Astrocyte (in vitro differentiated cells and primary cell): Measurements from ENCODE around the gene STOM. TPM values are rescaled to one million over a fixed set of nuclear protein-coding genes. Genes with fewer than 3 reads are reported as not detected.

Experiments
- DNase-seq: peaks from one replicate; pipeline ENCODE4 v3.0.0-alpha.2; 2010; ENCODE audit warnings: low read depth
- FAIRE-seq: peaks from 2 replicates; lab custom pipeline; 2011; peaks lifted over from hg19 to GRCh38; lab: Jason Lieb, UNC
- H2AFZ ChIP-seq: 2 replicates; pipeline ENCODE4 v1.6.0; 2012; ENCODE audit warnings: low read depth, low read length, inconsistent platforms
- H3K27ac ChIP-seq: 2 replicates; pipeline ENCODE4 v1.5.1; 2011; ENCODE audit warnings: low read depth, low read length, inconsistent platforms
- H3K27me3 ChIP-seq: 2 replicates; pipeline ENCODE4 v1.6.0; 2011; ENCODE audit warnings: low read length, inconsistent platforms; ENCODE audit not compliant: insufficient read depth
- H3K36me3 ChIP-seq: 2 replicates; pipeline ENCODE4 v1.5.1; 2011; ENCODE audit warnings: low read length, inconsistent platforms; ENCODE audit not compliant: insufficient read depth
- H3K4me1 ChIP-seq: 2 replicates; pipeline ENCODE4 v1.5.1; 2011; ENCODE audit warnings: low read length, inconsistent platforms; ENCODE audit not compliant: insufficient read depth
- H3K4me2 ChIP-seq: 2 replicates; pipeline ENCODE4 v1.6.0; 2012; ENCODE audit warnings: low read length, inconsistent platforms
- H3K4me3 ChIP-seq: 2 replicates; pipeline ENCODE4 v1.5.1; 2011; ENCODE audit warnings: low read depth, mild to moderate bottlenecking, low read length, inconsistent platforms; ENCODE audit not compliant: insufficient read depth
- H3K79me2 ChIP-seq: 2 replicates; pipeline ENCODE4 v1.6.0; 2012; ENCODE audit warnings: mild to moderate bottlenecking, low read length, inconsistent platforms; ENCODE audit not compliant: insufficient read depth
- H3K9ac ChIP-seq: 2 replicates; pipeline ENCODE4 v1.6.0; 2012; ENCODE audit warnings: mild to moderate bottlenecking, low read length, inconsistent platforms
- H3K9me3 ChIP-seq: 2 replicates; pipeline ENCODE4 v1.5.1; 2012; ENCODE audit warnings: low read depth, mild to moderate bottlenecking, low read length, inconsistent platforms; ENCODE audit not compliant: insufficient read depth
- H4K20me1 ChIP-seq: 2 replicates; pipeline ENCODE4 v1.6.0; 2012; ENCODE audit warnings: low read length, inconsistent platforms; ENCODE audit not compliant: insufficient read depth
- H3K27ac Mint-ChIP-seq: one replicate; pipeline ENCODE4 v1.8.0; 2021; ENCODE audit warnings: mild to moderate bottlenecking, mixed read lengths; ENCODE audit not compliant: unreplicated experiment
- H3K27me3 Mint-ChIP-seq: one replicate; pipeline ENCODE4 v1.8.0; 2021; ENCODE audit warnings: low read depth, mixed read lengths; ENCODE audit not compliant: unreplicated experiment
- H3K36me3 Mint-ChIP-seq: one replicate; pipeline ENCODE4 v1.8.0; 2021; ENCODE audit warnings: low read depth, mixed read lengths; ENCODE audit not compliant: unreplicated experiment
- H3K4me1 Mint-ChIP-seq: one replicate; pipeline ENCODE4 v1.8.0; 2021; ENCODE audit warnings: low read depth, mixed read lengths; ENCODE audit not compliant: unreplicated experiment
- H3K4me3 Mint-ChIP-seq: one replicate; pipeline ENCODE4 v1.8.0; 2021; ENCODE audit warnings: mild to moderate bottlenecking, moderate library complexity, mixed read lengths; ENCODE audit not compliant: unreplicated experiment
- H3K9me3 Mint-ChIP-seq: one replicate; pipeline ENCODE4 v1.8.0; 2021; ENCODE audit warnings: mild to moderate bottlenecking, mixed read lengths; ENCODE audit not compliant: unreplicated experiment
- CTCF ChIP-seq: IDR thresholded peaks from 2 replicates; pipeline ENCODE4 v1.5.1; 2011; ENCODE audit warnings: low read depth, mild to moderate bottlenecking, inconsistent platforms, low read length, moderate library complexity; ENCODE audit not compliant: insufficient read depth
- EZH2 ChIP-seq: IDR thresholded peaks from 2 replicates; pipeline ENCODE4 v1.6.1; 2012; ENCODE audit warnings: mild to moderate bottlenecking, low read length, inconsistent platforms; ENCODE audit not compliant: insufficient read depth
- total RNA-seq: library from RNA; stranded (reverse); gene quantifications from 2 replicates; pipeline ENCODE4 v1.2.1, GENCODE V29; 2021

STOM gene
- total RNA-seq, 1 donor from 2014 or later = 8.7 TPM

DNA sequence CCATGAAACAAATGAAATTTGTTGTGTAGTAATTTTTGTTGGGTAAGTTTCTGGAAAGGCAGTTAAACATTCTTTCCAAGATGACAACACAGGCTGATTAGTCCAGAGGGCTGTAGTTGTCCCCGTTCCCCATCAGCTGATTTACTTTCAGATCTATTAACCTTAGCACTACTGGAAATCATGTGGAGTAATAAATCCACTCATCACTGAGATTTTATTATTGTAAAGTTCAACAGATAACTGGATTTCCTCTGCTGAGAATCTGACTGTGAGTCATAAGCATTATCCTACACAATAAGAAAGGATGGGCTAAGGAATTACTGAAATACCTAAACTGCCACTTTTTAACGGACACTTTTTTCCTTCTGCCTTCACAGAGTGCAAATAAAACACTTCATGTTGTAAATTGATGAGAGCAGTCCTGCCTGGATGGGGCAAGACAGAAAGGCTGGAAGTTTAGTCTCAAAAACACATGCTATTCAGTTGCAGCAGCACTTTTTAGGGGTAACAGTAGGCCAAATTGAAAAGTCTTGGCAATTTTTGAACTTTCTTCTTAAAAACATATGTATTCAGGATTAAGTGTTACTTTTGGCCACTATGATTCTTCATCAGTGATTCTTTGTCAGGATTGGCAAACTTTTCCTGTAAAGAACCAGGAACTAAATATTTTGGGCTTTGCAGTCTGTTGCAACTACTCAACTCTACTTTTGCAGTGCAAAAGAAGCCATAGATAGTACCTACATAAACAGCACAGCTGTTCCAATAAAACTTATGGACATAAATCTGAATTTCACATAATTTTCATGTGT lies 7.0 kb downstream of the STOM start:
- H3K9ac ChIP-seq = peak overlapping the region; percentile 42
- no peaks in the 10 kb centered on the region for H3K9me3 Mint-ChIP-seq
- no peaks in the 10 kb centered on the region for H3K9me3 ChIP-seq
- no peaks in the 10 kb centered on the region for H3K36me3 ChIP-seq
- DNase-seq (peak; percentile 56), FAIRE-seq (peak; percentile 83)
- H4K20me1 ChIP-seq = no peaks in the 10 kb centered on the region
- H3K27ac ChIP-seq = peak overlapping the region; percentile 49
- H2AFZ ChIP-seq = no peak overlapping the region
- peaks cover 20% of the 10 kb centered on the region for H3K4me1 ChIP-seq
- no peaks in the 10 kb centered on the region for H3K36me3 Mint-ChIP-seq
- TF ChIP-seq EZH2 (no peak), CTCF (no peak)
- no peak overlapping the region for H3K4me3 ChIP-seq
- H3K27me3 Mint-ChIP-seq = no peaks in the 10 kb centered on the region
- no peak overlapping the region for H3K4me3 Mint-ChIP-seq
- H3K4me2 ChIP-seq = peak overlapping the region; percentile 57
- no peaks in the 10 kb centered on the region for H3K27me3 ChIP-seq
- H3K27ac Mint-ChIP-seq = peak overlapping the region; percentile 62
- peaks cover 33% of the 10 kb centered on the region for H3K4me1 Mint-ChIP-seq
- peaks cover 14% of the 10 kb centered on the region for H3K79me2 ChIP-seq

- no peak overlapping the region for H2AFZ ChIP-seq
- no peak overlapping the region for H3K4me3 ChIP-seq
- H3K27me3 ChIP-seq = no peaks in the 10 kb centered on the region
- Mint-ChIP-seq H3K36me3 (no peaks in the 10 kb centered on the region), H3K4me3 (no peak overlapping the region), H3K4me1 (peaks cover 29% of the 10 kb centered on the region), H3K27ac (peak overlapping the region; percentile 72), H3K9me3 (no peaks in the 10 kb centered on the region), H3K27me3 (no peaks in the 10 kb centered on the region)
- no peak for TF ChIP-seq CTCF
- TF ChIP-seq EZH2 = no peak
- DNase-seq (peak; percentile 90), FAIRE-seq (peak; percentile 95)
- H3K9ac ChIP-seq = peak overlapping the region; percentile 34
- peak overlapping the region; percentile 66 for H3K4me2 ChIP-seq
- H3K4me1 ChIP-seq = peaks cover 20% of the 10 kb centered on the region
- H3K9me3 ChIP-seq = no peaks in the 10 kb centered on the region
- H3K79me2 ChIP-seq = peaks cover 14% of the 10 kb centered on the region
- peak overlapping the region; percentile 74 for H3K27ac ChIP-seq
- H4K20me1 ChIP-seq = no peaks in the 10 kb centered on the region
- H3K36me3 ChIP-seq = no peaks in the 10 kb centered on the region
Observed at GRCh38 chr9:121360601-121361374, 9.3 kb downstream of the STOM start.
